Type B pancreatic cell (in vitro differentiated cells): ENCODE measurements around the gene ATP5PB. TPM values are rescaled to one million over a fixed set of nuclear protein-coding genes. Genes with fewer than 3 reads are reported as not detected.

Experiments used
- DNase-seq: peaks from one replicate; pipeline ENCODE4 v3.0.0; 2021; ENCODE audit warnings: mixed read lengths; ENCODE audit not compliant: unreplicated experiment; ENCODE audit errors: extremely low spot score
- H3K27ac Mint-ChIP-seq: 2 replicates; pipeline ENCODE4 v1.8.0; 2021; ENCODE audit warnings: mild to moderate bottlenecking, mixed read lengths
- H3K27me3 Mint-ChIP-seq: 2 replicates; pipeline ENCODE4 v1.8.0; 2021; ENCODE audit warnings: mixed read lengths
- H3K36me3 Mint-ChIP-seq: 2 replicates; pipeline ENCODE4 v1.8.0; 2021; ENCODE audit warnings: mixed read lengths
- H3K4me1 Mint-ChIP-seq: one replicate; pipeline ENCODE4 v1.8.0; 2021; ENCODE audit warnings: mixed read lengths; ENCODE audit not compliant: unreplicated experiment
- H3K4me3 Mint-ChIP-seq: 2 replicates; pipeline ENCODE4 v1.8.0; 2021; ENCODE audit warnings: mild to moderate bottlenecking, mixed read lengths
- H3K9me3 Mint-ChIP-seq: 2 replicates; pipeline ENCODE4 v1.8.0; 2021; ENCODE audit warnings: mixed read lengths
- CTCF ChIP-seq: fragments of 200-600 bp; sonication (generic); conservative IDR thresholded peaks from 2 replicates; pipeline ENCODE4 v1.5.0; 2021; ENCODE audit warnings: antibody characterized with exemption, mild to moderate bottlenecking
- total RNA-seq: library from RNA; stranded (reverse); gene quantifications from 2 replicates; pipeline ENCODE4 v1.2.1, GENCODE V29; 2021; ENCODE audit warnings: low replicate concordance

ATP5PB gene
- total RNA-seq, 1 donor from 2014 or later, result 242 TPM

GRCh38 chr1:111483876-111484275, 34.6 kb downstream of the ATP5PB start:
- H3K27me3 Mint-ChIP-seq, result peaks cover 7% of the 10 kb centered on the region
- H3K4me3 Mint-ChIP-seq, result no peak overlapping the region
- no peak for TF ChIP-seq CTCF
- no peak overlapping the region for H3K27ac Mint-ChIP-seq
- no peaks in the 10 kb centered on the region for H3K9me3 Mint-ChIP-seq
- DNase-seq, result no peak
- H3K4me1 Mint-ChIP-seq, result peaks cover 5% of the 10 kb centered on the region
- H3K36me3 Mint-ChIP-seq, result no peaks in the 10 kb centered on the region

- H3K9me3 Mint-ChIP-seq, result no peaks in the 10 kb centered on the region
- H3K36me3 Mint-ChIP-seq, result no peaks in the 10 kb centered on the region
- no peak overlapping the region for H3K27ac Mint-ChIP-seq
These were observed 35.2 kb downstream of the ATP5PB start for GRCh38 chr1:111484391-111485026.

GRCh38 chr1:111486431-111486830, 37.2 kb downstream of the ATP5PB start:
- no peak for TF ChIP-seq CTCF
- no peak overlapping the region for H3K27ac Mint-ChIP-seq
- peaks cover 4% of the 10 kb centered on the region for H3K4me1 Mint-ChIP-seq
- no peaks in the 10 kb centered on the region for H3K9me3 Mint-ChIP-seq
- DNase-seq, result no peak
- no peaks in the 10 kb centered on the region for H3K36me3 Mint-ChIP-seq
- no peak overlapping the region for H3K4me3 Mint-ChIP-seq
- peaks cover 7% of the 10 kb centered on the region for H3K27me3 Mint-ChIP-seq

More at GRCh38 chr1:111484391-111485026, 35.2 kb downstream of the ATP5PB start:
- Mint-ChIP-seq H3K4me1 (peaks cover 5% of the 10 kb centered on the region), H3K27me3 (peaks cover 7% of the 10 kb centered on the region), H3K4me3 (no peak overlapping the region)
- TF ChIP-seq CTCF, result no peak
- DNase-seq, result no peak

- Mint-ChIP-seq H3K4me1 (no peaks in the 10 kb centered on the region), H3K9me3 (no peaks in the 10 kb centered on the region), H3K27ac (no peak overlapping the region), H3K36me3 (no peaks in the 10 kb centered on the region), H3K27me3 (peaks cover 7% of the 10 kb centered on the region), H3K4me3 (no peak overlapping the region)
- DNase-seq, result no peak
- TF ChIP-seq CTCF, result no peak
These were observed 37.9 kb downstream of the ATP5PB start for GRCh38 chr1:111487133-111487532.

GRCh38 chr1:111488669-111489068, 39.4 kb downstream of the ATP5PB start:
- no peak for TF ChIP-seq CTCF
- H3K27ac Mint-ChIP-seq, result no peak overlapping the region

GRCh38 chr1:111489604-111490003, 40.3 kb downstream of the ATP5PB start:
- Mint-ChIP-seq H3K9me3 (no peaks in the 10 kb centered on the region), H3K27ac (no peak overlapping the region), H3K4me1 (no peaks in the 10 kb centered on the region), H3K4me3 (no peak overlapping the region), H3K36me3 (no peaks in the 10 kb centered on the region), H3K27me3 (peaks cover 16% of the 10 kb centered on the region)
- no peak for DNase-seq
- TF ChIP-seq CTCF, result no peak

More at GRCh38 chr1:111488669-111489068, 39.4 kb downstream of the ATP5PB start:
- H3K4me1 Mint-ChIP-seq, result no peaks in the 10 kb centered on the region
- no peaks in the 10 kb centered on the region for H3K9me3 Mint-ChIP-seq
- no peak for DNase-seq
- no peaks in the 10 kb centered on the region for H3K36me3 Mint-ChIP-seq
- peaks cover 8% of the 10 kb centered on the region for H3K27me3 Mint-ChIP-seq
- no peak overlapping the region for H3K4me3 Mint-ChIP-seq
